NCI-H82 treated with DMSO at 0.1 percent for 48 hours (cell line): ENCODE results near the gene FKRP.

Experiments used
- DNase-seq: peaks from one replicate; lab custom pipeline; 2025; ENCODE audit not compliant: unreplicated experiment; lab: John Stamatoyannopoulos, UW

FKRP gene

DNA sequence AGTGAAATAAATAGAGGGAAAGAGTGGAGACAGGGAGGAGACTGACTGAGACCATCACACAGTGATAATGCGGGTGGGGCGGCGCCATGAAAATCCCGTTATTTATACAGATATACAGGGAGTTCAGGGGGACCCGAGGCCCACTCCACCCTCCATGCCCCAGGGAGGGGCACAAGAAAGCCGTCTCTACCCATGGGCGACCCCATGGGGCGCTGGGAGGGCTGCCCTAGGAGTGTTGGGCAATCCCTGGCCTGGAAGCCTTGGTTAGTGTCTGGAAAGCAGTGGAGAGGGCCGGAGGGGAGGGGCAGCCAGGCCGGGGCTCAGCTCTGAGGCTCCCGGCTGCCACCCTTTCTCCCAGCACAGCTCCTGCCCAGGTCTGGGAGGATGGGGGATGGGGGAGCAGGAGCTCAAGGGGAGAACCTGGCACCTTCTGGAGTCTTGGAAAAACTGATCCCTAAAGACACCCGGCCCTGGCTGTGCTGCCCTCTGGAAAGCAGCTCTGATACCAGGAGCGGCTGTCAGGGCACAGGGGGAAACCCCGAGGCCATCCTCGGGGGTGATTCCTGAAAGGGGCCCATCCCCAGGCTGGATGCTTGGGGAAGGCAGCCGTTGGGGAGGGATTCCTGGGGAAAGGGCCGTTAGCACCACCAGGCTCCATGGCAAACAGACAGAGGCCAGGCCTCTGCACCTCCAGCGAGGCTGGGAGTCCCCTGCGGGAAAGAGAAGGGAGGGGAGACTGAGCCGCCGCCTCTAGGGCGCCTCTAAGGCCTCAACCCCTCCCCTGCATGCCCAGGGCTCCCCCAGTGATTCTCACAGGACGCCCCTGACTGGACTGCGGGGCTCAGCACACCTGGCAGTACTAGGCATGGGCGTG lies 26.0 kb upstream of the FKRP start:
- no peak for DNase-seq

GRCh38 chr19:46720503-46721239 lies 25.2 kb upstream of the FKRP start:
- DNase-seq = no peak

DNA sequence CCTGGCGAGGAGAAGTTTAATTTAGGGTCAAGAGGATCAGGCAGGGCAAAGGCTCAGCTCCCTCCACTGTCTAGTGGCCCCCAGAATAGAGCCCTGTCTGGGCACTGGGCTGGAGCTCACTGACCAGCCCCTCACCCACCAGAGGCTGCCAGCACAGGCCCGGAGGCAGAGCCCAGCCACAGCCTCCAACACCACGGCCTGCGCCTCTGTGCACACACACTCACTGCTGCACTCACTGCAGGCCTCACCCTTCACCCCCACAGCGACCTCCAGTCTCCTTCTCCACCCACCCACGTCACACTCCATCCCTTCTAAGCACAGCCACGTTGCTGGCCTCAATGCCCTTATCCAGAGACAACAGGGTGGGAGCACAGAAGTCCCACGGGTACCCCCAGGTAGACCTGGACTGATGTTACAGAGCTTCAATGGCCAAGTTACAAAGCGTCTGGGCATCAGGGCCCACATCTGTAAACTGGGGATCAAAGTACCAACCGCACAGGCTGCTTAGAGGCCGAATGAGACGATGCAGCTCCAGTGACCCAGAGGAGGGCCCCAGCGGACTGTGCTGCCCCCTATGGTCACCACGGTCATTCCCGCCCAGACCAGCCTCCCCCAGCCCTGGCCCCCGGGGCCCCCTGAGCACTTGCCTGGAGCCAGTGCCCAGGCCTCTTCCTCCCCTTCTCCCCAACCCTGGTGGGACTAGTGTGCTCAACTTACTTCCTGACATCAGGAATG lies 24.4 kb upstream of the FKRP start:
- no peak for DNase-seq

GRCh38 chr19:46722004-46722380 lies 23.9 kb upstream of the FKRP start:
- no peak for DNase-seq

DNA sequence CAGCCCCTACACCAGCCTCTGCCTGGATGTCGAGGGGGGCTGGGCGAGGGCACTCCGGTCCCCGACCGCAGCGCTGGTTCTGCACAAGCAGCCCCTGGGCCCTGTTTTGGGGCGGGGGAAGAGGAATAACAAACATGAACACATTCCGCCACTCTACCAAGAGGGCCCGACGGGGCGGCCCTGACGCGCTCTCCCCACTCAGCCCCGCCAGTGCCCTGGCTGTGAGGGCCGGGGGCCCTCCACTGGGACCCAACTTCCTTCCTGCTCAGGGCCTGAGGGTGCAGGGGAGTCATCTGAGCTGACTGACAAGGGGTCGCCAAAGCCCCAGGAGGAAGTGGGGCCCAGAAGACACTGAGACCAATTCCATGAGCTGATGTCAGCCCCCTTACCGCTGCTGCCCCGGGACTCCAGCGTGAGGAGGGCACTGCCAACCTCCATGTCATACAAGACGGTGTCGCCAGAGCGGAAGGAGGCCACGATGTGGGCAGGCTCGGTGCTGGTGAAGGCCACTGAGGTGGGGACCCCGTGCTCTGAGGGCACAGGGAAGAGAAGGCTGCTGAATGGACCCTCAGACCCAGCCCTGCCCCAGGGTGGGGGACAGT lies 23.3 kb upstream of the FKRP start:
- no peak for DNase-seq

GRCh38 chr19:46723023-46723461 lies 22.8 kb upstream of the FKRP start:
- no peak for DNase-seq

GRCh38 chr19:46723471-46723870 lies 22.4 kb upstream of the FKRP start:
- DNase-seq = no peak

DNA sequence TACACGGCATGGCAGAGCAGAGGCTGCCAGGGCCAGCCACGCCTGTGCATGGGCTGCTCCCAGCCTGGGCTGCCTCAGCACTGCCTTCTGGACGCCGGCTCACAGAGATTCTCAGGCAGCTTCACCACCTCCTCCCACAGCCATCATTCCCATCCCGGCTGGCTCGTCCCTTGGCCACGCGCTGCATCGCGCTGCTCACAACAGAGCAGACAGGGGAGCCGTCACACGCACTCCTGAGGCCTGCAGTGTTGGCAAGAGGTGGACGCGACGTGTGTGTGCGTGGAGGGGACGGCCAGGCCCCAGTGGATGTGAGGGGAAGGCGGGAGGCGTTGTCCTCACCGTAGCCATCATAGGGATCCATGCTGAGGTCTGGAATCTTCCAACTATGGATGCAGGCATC lies 21.4 kb upstream of the FKRP start:
- DNase-seq = no peak

- DNase-seq = no peak
These were observed 20.6 kb upstream of the FKRP start for GRCh38 chr19:46725036-46725820.

- DNase-seq = no peak
These were observed 19.9 kb upstream of the FKRP start for GRCh38 chr19:46725859-46726393.

- no peak for DNase-seq
These were observed 19.3 kb upstream of the FKRP start for GRCh38 chr19:46726551-46726950.

- no peak for DNase-seq
These were observed 18.8 kb upstream of the FKRP start for GRCh38 chr19:46726971-46727501.

GRCh38 chr19:46727757-46728156 lies 18.1 kb upstream of the FKRP start:
- DNase-seq = no peak

- no peak for DNase-seq
These were observed 17.6 kb upstream of the FKRP start for GRCh38 chr19:46728208-46728607.

GRCh38 chr19:46728693-46729339 lies 17.0 kb upstream of the FKRP start:
- peak; percentile 33 for DNase-seq

- no peak for DNase-seq
These were observed 16.2 kb upstream of the FKRP start for GRCh38 chr19:46729696-46730095.

DNA sequence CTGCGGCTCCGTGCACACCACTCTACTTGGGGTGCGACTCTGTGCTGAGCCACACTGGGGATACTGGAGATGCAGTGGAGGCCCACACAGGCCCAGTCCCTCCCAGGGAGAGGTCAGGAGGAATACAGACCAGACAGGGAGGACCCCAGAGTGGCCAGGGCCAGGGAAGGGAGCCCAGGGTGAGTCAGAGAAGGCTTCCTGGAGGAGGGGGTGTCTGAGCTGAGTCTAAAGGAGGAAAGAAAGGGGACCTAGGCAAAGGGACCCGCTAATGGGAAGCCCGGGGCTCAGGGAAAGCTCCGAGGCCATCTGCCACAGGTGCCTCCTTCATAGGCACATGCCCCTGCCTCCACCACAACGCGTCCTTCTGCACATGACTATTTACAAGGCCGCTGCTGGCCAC lies 15.7 kb upstream of the FKRP start:
- DNase-seq = no peak

DNA sequence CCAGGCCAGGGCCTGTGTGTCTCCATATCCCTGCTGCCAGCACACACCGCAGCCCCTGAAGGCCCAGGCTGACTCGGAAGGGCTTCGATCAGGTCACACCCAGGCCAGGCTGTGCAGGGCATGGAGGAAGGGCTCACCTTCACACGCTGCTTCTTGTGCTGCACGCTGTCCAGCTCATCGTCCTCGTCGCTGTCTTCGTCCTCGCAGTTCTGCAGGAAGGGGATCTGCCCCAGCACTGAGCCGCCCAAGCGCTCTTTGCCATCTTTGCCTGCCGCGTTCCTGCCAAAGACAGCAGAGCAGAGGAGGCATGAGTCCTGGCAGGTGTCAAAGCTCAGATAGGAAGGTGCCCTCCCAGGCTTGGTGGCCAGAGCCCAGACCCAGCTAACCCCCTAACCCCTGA lies 15.3 kb upstream of the FKRP start:
- DNase-seq = no peak

GRCh38 chr19:46731007-46731501 lies 14.8 kb upstream of the FKRP start:
- DNase-seq = no peak
